ENCODE measurements around the gene LRRC3. TPM values are rescaled to one million over a fixed set of nuclear protein-coding genes. Genes with fewer than 3 reads are reported as not detected.

Gene LRRC3
- total and polyA plus RNA-seq, 2 of the 4 experiments (the other 2 are of a cell fraction) = under 0.01 to 0.38 TPM

- H3K4me1 ChIP-seq (ENCODE audit: control insufficient read depth, insufficient read depth, low read length) = no peaks in the 10 kb centered on the region
- peak overlapping the region; percentile 47 for H3K4me3 ChIP-seq (ENCODE audit: insufficient read depth, low read depth, low read length)
- no peaks in the 10 kb centered on the region for H3K79me1 ChIP-seq (ENCODE audit: low read depth in 1 of 2, low read length in 2 of 2)
- H3K9me1 ChIP-seq (ENCODE audit: insufficient read depth, low read length) = no peaks in the 10 kb centered on the region
- no peaks in the 10 kb centered on the region for H3K36me3 ChIP-seq (ENCODE audit: control insufficient read depth, insufficient read depth, low read length)
- ChIA-PET CTCF (no interaction called here), POLR2A (ENCODE audit: unreplicated experiment) (interaction anchor here (0.6 kb wide), 1 partner anchor 15 kb away, joined by 3 read pairs; no protein-coding TSS in a partner anchor)
- no peak overlapping the region for H2AK9ac ChIP-seq (replicated peaks; ENCODE audit: low read depth, low read length, poor library complexity)
- no peak overlapping the region for H3K23ac ChIP-seq (ENCODE audit: low read depth, low read length)
- no peaks in the 10 kb centered on the region for H3K9me3 ChIP-seq (ENCODE audit: control insufficient read depth, insufficient read depth, low read length)
- 48% methylated on average over 13 of the region's 25 CpGs; no CpG with 5 or more reads in 1 of the 2 experiments for WGBS, 2 experiments (ENCODE audit: extremely low coverage in 2 of 2, insufficient read length in 1 of 2)
- no peak overlapping the region for H3K18ac ChIP-seq (ENCODE audit: low read depth, low read length)
- no peak overlapping the region for H4K8ac ChIP-seq (ENCODE audit: low read depth in 2 of 2, low read length in 2 of 2)
- intact Hi-C loops (cut with micrococcal nuclease) (loop anchor here (10.0 kb wide), 1 partner anchor 151 kb away; the partner anchor contains the start of gene CFAP410), in situ Hi-C loops (cut with MboI; ENCODE audit: low sequenced_read_pairs) (no loop called here), dilution Hi-C loops (cut with HindIII; ENCODE audit: low sequenced_read_pairs, unreplicated experiment) (no loop called here)
- no peak overlapping the region for H2AK5ac ChIP-seq (ENCODE audit: low read depth, low read length)
- no peaks in the 10 kb centered on the region for H4K20me1 ChIP-seq (ENCODE audit: insufficient read depth, low read length)
- H3K27ac ChIP-seq (ENCODE audit: insufficient read depth, low read length) = no peak overlapping the region
- no peak overlapping the region for H4K91ac ChIP-seq (ENCODE audit: insufficient read depth, low read depth, low read length)
- no TSS peak for BruUV-seq (replicated peaks)
- H2BK15ac ChIP-seq (ENCODE audit: low read depth, low read length) = no peak overlapping the region
- peak; percentile 34 for TF ChIP-seq CTCF (conservative IDR thresholded peaks at IDR 0.05; ENCODE audit: low read depth, low read length)
- no peak for TF ChIP-seq RAD21 (IDR thresholded peaks at IDR 0.05; ENCODE audit: low read length)
- no peak for TF ChIP-seq MXI1 (IDR thresholded peaks at IDR 0.05; ENCODE audit: borderline replicate concordance, low read depth, low read length)
- TF ChIP-seq, protein P1, sequence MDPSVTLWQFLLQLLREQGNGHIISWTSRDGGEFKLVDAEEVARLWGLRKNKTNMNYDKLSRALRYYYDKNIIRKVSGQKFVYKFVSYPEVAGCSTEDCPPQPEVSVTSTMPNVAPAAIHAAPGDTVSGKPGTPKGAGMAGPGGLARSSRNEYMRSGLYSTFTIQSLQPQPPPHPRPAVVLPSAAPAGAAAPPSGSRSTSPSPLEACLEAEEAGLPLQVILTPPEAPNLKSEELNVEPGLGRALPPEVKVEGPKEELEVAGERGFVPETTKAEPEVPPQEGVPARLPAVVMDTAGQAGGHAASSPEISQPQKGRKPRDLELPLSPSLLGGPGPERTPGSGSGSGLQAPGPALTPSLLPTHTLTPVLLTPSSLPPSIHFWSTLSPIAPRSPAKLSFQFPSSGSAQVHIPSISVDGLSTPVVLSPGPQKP (IDR thresholded peaks at IDR 0.05; ENCODE audit: borderline replicate concordance, low read depth, low read length) = no peak
- no peak for TF ChIP-seq BHLHE40 (IDR thresholded peaks at IDR 0.05; ENCODE audit: low read depth, low read length)
- H3K4ac ChIP-seq (ENCODE audit: low read depth, low read length) = no peak overlapping the region
- no peak overlapping the region for H2BK120ac ChIP-seq (ENCODE audit: low read depth, low read length)
- H3K9ac ChIP-seq (ENCODE audit: low read depth, low read length) = no peak overlapping the region; the same call in 1 of the 2 replicates
- no peak overlapping the region for H4K5ac ChIP-seq (ENCODE audit: low read depth, low read length)
- no peak overlapping the region for H3K56ac ChIP-seq (ENCODE audit: extremely low read depth, insufficient read depth, low read length)
- H3K27me3 ChIP-seq (ENCODE audit: control insufficient read depth, insufficient read depth, low read length) = peaks cover 8% of the 10 kb centered on the region
- ATAC-seq (ENCODE audit: low read depth) (peak; percentile 64), DNase-seq (peak; percentile 8)
- H3K14ac ChIP-seq (replicated peaks; ENCODE audit: low read depth, low read length) = no peak overlapping the region
- no peak overlapping the region for H3K4me2 ChIP-seq (ENCODE audit: low read depth, low read length)
- peak overlapping the region; percentile 49 for H2AFZ ChIP-seq (replicated peaks; ENCODE audit: low read length, poor library complexity)
- no peak overlapping the region for H2BK20ac ChIP-seq (ENCODE audit: low read depth, low read length)
- no peak overlapping the region for H2BK5ac ChIP-seq (ENCODE audit: low read depth, low read length, poor library complexity, severe bottlenecking)
Observed at GRCh38 chr21:44485254-44485793, 30.0 kb downstream of the LRRC3 start.

All from IMR-90 (cell line).